Stimulated activated CD4-positive, alpha-beta T cell treated with anti-CD3 and anti-CD28 coated beads, Interleukin-1b, Interleukin-23, amount 100 ng/mL, for 1 hour (primary cell): ENCODE measurements around the gene CRELD2.

Experiments
- DNase-seq, 2 donors: peaks; one replicate each; pipeline ENCODE4 v3.0.0-alpha.2; 2020; ENCODE audit warnings: low read depth in 2 of 2

Gene CRELD2

DNA sequence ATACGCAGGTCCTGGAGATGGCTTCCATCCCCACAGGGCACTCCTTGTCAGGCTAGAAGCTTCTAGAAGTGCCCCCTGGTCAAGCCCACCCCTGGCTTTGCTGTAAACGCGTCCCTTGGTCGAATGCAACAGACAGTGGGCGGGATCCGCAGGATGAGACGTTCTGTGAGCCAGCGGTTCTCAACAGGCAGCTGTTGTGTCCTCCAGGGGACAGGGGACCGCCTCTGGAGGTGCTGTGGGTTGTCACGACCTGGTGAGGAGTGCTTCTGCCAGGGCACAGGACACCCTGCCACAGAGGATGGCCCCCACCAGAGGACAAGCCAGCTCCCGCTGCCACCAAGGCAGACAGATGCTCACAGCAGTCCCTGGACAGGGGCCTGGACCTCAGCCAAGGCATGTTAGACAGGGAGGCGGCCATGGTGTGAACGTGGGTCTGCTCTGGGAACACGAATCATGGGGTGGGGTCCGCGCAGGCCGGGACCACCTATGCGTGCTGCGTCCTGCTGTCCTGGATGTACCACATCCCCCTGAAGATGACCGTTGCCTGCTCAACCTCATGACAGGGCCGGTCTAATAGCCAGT lies 11.7 kb downstream of the CRELD2 start:
- DNase-seq: no peak

DNA sequence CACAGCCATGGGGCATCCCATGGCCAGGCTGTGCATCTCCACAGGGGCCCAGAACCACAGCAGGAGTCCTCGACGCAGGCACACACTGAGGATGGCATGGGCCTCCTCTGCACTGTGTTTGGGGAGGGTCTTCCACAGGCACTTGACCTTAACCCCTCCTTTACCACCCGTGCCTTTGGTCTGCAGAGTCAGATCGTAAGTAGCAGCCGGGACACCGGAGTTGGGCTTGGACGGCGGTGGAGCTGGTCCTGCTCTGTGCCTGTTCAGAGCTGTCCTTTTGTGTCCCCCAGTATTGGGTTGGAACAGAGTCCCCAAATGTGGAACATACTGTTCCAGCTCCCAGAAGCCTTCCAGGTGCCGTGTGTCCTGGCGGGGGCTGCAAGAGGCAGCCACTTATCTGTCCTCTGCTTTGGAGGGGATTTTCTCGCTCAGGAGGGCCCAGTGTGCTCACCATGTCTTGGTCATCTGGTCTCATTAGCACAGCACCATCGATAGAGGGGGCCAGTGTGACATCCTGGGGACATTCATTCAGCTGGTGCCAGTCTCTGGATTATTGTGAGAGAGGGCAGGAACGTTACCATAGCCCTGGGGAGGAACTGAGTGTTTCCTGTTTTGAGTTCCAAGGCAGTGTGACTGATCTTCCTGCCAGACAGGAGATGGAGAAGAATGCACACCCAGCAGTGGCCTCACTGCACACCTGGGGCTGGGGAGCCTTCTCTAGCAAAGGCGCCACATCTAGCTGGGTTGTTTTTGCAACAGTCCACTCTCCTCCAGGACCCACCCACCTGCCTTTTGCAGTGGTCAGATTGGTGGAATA lies 12.4 kb downstream of the CRELD2 start:
- no peak for DNase-seq

DNA sequence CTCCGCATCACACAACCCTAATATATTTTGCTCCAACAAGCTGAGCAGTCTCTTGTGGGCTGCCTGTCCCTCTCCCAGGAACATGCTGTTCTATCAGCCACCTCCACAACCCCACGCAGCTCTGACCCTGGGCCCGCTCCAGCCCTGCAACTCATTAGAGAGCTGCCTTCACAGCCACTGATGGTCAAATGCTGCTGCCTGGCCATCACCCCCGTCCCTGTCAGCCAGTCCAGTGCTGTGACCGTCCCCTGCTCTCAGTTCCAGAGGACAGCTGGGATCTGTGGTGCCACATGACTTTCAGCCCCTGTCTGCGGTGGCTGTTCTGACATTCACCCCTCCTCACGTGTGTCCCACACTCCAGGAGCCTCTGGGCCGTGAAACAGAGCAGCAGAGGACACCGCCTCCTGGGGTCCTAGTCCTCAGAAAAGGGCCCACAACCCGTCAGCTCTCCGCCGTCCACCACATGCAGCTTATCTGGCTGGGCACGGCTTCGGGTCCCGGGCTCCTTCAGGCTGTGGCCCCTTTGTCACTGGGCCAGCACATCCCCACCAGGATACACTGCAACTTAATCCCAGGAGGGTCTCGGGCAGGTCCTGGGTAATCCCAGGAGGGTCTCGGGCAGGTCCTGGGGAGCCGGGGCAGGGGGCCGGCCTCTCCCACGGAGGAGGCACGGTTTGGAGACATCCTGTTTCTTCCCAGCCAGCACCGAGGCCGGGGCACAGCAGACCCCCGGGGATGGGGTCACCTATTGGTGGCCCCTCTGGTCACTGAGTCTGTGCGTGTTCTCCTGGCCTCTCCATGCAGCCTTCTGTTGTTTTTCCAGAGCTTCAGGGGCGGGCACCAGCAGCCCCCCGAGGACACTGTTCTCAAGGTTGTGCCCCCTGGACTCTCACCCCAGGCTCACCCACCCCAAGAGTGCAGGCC lies 15.1 kb downstream of the CRELD2 start:
- no peak for DNase-seq

DNA sequence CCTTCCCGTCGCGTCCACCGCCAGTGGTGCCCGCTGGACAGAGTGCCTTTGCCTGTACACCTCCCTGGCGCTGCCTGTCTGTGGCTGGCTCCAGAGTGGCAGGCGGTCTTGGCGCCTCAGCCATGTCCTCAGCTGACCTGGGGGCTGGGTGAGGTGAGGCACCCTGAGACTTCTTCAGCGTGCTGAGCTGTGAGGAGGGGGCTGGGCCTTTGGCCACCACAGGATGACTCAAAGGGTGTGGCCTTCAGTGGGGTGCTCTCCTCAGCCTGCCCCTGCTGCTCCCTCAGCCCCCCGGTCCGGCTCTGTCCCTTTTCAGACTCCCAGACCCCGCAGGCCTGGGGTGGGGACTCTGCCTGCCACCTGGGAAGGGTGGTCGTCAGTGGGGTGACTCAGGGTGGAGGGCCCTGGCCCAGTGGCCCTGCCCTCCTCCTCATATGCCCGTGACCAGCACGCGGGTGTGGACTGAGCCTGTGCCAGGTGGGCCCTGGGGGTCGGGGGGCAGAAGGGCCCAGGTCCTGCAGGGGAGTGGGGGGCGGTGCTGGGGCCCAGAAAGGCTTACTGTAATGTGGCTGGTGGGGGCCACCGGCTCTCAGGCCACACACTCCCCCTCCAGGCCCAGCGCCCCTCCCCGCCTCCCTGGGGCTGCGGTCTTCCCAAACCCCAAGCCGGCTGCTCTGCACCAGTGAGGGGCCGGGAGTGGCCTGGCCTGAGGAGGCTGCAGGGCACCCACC lies 15.9 kb downstream of the CRELD2 start:
- no peak for DNase-seq

DNA sequence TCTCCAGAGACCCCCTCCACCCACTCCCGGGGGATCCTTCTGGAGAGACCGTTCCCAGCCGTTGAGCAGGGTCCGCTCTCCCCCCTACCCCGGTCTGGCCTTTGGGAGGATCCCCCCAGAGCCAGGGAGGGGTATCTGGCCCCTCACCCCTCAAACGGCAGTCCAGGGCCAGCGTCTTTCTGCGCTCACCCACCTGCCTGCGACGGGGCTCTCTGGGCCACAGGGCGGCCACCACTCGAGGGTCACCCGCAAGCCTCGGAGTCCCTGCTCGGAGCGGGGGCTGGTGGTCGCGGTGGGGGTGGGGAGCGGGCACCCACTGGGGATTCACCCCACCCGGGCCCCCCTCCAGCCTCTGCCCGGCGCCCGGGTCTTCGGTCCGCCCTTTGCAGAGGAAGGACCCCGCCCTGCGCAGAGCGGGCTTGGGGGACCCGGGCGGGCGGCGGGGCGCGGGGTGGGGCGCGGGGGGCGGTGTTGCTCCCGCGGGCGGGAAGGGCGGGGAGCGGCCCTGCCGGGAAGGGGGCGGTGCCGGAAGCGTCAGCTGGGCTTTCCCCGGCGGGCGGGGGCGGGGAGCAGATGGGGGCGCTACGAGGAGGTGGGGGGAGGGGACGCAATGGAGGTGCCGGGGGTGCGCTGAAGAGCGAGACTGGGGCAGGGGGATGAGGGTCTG lies 16.6 kb downstream of the CRELD2 start:
- peak; percentile 85 to 89 for DNase-seq

DNA sequence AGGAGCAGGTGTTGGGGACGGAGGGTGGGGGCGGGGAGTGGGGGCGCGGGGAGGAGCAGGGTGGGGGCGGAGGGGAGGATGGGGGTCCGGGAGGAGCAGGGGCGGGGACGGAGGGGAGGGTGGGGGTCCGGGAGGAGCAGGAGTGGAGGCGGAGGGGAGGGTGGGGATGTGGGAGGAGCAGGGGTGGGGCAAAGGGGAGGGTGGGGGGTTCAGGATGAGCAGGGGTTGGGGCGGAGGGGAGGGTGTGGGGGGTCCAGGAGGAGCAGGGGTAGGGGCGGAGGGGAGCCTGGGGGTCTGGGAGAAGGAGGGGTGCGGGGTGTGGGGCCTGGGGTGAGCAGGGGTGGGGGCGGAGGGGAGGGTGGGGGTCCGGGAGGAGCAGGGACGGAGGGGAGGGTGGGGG lies 17.1 kb downstream of the CRELD2 start:
- no peak for DNase-seq

DNA sequence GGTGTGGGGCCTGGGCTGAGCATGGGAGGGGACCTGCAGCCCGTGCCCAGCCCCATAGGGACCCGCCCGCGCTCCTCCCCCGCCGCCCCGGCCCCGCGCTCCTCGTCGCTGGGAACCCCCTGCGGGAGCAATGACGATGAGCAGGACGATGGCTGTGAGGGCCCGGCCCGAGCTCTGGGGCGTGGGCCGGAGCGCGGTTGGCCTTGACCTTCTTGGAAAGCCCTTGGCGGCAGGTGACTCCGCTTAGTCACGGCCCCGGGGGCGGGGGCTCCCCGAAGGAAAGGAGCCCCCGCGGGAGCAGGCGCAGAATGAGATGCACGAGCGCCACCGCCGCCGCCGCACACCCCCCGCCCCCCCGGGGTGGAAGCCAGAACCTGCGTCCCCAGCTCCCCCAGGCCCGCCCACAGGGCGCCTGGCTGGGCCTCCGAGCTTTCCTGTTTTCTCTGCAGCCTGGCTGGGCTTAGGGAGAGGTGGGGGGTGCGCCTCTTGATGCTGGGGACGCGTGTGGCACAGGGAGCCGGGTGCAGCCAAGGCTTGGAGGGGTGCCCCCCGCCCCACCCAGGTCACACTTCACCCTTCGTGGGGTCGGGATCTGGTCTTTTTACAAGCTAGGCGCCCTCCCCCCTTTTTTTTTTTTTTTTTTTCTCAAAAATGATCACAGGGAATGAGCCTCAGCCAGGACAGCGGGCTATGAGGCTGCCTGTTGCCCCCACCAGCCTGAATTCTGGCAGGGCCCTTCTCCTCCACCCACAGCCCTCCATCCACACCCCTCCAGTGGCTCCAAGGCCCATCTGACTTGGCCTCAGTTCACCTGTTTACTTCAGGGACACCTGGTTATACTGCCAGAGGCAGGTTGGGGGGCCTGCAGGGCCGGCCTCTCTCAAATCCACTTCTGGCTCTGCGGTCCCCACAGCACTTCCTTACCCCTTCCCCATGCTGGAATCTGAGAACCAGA lies 17.9 kb downstream of the CRELD2 start:
- DNase-seq: peak; percentile 87 to 97

DNA sequence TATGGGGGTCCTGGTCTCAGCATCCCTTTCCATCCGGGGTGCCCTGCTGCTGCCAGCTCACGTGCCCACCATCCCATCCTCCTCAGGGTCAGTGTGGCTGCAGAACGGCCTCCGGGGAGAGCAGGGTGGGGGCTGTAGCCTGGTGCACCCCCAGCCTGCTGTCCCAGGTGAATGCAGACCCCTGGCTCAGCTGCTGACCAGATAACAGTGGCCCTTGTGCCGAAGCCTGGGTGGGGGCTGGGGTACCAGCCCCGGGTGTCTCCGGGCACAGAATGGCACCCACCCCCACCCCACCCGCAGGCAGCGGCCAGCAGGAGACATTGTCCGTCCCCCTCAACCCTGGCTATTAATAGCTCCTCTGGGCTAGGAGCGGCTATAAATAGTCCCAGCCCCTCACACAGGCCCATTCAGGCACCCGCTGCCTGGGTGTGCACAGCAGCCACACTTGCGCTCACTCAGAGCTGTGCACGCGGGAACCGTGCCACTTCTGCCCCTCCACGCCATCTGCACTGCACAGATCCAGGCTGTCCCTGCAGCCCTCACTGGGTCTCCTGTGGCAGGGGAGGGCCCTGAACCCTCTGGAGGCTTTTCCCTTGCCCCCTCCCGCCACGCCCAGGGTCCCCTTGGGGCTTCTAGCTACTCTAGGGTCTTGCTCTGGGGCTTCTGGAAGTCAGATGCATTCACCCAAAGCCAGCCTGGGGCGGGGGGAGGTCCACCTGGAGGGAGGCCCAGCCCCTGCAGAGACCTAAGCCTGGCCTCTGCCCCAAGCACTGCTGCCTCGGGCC lies 18.7 kb downstream of the CRELD2 start:
- DNase-seq: no peak

DNA sequence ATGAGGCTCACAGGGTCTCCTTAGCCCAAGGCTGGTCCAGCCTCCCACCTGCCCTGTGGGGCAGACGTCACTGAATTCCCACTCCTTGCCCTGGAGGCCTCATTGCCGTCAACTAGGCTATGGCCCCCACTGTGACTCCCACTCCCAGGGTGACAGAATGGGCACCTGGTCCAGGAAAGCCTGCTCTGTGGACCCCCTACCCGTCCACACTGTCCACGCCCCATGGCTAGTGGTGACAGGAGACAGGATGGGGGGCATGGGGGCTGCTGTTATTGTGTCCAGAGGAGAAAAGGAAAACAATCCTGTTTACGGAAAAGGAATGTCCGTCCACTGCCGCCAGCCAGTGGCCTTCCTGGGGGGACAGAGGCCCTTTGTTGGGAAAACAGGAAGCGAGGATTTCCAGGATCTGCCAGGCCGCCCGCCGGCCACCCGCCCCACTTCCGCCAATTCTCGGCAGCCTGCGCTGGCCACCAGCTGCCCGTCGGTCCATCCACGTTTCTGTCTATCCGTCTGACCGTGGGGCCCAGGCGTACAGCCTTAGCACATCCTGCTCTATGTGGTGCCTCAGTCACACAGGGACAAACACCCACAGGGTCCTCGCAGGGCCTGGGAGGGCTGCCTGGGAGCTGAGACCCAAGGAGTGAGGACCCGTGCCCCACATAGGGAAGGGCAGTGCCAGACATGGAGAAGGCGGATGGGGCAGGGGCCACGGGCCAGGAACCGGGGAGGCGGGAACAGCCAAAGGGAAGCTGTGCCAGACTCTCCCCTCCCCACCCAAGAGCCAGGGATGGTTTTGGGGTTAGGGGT lies 19.5 kb downstream of the CRELD2 start:
- no peak for DNase-seq

DNA sequence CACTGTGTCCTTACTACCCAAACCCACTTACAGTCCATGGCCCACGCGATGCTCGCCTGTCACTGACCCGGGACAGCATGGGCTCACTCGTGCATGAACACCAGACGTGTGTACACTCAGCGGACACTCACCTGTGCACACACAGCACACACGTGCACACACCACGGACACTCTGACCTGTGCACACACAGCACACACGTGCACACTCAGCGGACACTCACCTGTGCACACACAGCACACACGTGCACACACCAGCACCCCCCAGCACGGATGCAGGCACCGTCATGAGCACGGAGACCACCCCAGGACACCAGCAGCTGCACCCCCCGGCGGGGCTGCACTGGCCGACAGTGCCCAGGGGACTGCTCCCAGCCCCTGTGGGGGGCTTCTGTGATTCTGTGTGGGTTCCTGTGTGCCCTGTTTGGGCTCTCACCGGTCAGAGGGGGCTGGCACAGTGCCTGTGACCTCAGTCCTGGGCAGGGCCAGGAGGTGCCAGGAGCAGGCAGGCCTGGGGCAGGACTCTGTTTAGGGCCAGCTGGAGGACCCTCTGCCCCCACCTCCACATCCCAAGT lies 20.2 kb downstream of the CRELD2 start:
- DNase-seq: no peak

DNA sequence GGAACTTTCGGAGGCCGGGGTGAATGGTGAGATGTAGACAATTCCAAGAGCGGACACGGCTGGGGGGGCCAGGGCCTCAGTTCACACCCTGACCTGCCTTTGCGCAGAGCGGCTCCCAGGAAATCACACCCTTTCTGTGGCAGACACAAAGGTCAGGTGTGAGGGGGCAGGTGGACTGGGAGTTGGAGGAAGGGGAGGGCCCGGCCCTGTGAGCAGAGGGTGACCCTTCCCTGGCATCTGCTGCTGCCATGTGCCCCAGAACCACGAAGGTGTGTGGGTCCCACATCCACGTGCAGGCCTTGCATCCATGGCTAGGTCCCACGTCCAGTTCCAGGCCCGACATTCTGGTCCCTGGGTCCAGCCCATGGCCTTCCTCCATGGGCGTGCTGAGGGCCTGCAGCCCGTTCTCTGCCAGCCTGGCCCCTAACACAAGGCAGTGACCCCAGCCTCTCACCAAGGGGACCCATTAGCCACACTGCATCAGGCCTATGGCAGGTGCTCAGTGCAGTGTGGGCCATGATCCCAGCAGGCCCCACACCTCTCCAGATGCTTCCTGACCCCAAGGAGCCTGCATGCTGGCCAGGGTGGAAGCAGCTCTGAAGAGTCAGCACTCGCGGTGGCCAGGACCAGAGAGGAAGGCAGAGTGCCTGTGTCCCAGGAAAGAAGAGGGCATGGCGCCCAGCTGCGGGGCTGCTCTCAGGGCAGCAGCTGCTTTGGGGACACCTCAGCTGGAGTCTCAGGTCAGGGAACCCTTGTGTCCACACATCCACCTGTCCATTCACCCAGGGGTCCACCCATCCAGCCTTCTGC lies 23.3 kb downstream of the CRELD2 start:
- DNase-seq: no peak

DNA sequence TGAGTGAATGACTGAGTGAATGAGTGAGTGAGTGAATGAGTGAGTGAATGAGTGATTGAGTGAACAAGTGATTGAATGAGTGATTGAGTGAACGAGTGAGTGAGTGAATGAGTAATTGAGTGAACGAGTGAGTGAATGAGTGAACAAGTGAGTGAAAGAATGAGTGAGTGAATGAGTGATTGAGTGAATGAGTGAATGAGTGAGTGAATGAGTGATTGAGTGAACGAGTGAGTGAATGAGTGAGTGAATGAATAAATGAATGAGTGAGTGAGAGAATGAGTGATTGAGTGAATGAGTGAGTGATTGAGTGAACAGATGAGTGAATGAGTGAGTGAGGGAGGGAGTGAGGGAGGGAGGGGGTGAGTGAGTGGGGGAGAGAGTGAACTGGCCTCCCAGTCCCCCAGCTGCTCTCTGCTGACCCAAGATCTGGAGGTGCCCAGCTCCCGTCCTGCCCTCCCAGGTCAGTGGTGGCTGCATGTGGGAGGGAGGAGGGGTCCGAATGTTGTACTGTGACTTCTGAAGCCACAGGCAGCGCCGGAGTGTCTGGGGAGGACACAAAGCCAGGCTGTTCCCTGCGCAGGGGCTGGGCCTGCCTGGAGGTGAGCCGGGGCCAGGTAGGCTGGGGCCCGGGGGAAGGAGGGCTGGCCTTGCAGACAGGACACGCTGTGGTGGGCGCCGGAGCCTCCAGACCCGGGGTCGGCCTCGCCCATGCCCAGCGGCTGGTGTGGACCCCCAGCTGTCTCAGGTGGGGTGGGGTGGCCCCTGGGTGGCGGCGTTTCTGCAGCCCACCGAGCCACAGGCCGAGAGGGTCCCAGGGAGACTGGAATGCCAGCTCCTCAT lies 24.4 kb downstream of the CRELD2 start:
- DNase-seq: no peak

DNA sequence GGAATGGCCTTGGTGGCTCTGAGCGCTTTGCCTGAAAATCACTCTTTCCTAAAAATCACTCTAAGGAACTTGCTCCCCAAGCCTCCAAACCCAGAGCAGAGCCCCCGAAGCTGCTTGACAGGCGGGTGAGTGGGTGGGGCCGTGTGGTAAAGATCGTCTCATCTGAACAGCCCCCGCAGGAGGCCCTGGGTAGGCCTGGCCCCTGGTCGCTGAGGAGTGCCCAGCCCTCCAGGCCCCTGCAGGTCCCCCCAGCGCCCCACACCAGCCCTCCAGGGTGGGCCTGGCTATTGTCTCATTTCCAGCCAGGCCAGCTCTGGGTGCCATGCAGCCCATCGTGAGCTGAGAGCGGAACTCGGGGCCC lies 25.0 kb downstream of the CRELD2 start:
- DNase-seq: no peak

DNA sequence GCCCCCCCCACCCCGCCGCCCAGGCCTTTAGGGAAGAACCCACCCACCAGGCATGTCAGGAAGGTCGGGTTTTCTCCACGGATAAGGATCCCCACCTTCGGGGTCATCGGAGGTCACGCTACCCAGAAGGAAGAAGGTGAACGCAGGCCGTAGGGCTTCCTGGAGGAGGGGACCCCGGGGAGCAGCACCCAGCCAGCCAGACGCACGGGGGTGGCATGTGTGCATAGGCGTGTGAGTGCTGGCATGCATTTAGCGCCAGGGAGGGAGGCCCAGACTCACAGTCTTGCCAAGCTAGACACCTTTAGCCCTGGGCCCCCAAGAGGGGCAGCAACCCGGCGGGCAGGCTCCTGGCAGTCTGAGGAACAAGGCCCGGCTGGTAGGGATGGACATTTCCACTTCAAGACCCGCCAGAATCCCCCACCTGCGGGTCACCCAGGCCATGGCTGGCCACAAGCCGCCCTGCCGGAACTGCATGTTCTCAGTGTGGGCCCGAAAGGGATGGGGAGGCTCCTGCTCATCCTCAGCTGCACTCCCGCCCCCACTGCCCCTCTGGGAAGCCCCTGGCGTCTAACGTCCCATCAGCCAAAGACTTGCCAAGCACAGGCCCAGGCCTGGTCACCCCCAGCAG lies 25.5 kb downstream of the CRELD2 start:
- DNase-seq: no peak

DNA sequence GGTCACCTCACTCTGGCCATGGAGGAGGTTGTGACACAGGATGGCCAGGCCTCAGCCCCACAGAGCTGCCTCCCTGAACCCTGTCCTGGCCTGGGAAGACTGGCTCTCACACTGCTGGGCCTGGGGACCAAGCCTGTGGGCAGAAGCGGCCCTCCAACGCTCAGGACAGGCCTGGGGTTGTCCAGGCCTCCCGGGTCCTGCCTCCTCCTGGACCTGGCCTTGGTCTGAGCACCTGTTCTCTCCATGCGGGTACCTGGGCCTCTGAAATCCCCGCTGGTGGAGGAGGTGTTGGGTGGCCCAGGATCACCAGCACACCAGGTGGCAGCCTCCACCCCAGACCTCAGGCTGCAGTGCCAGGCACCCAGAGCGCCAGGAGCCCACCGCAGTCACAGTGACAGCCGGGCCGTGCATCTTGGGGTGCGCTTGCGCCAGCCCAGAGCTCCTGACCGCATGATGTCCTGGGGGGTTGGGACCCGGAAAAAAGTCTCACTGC lies 26.0 kb downstream of the CRELD2 start:
- DNase-seq: no peak
